ENCODE results near the gene PMPCA. TPM values are rescaled to one million over a fixed set of nuclear protein-coding genes. Genes with fewer than 3 reads are reported as not detected.

Gene PMPCA
- total RNA-seq, 1 donor: 36.7 TPM

GRCh38 chr9:136454026-136454796 lies 43.8 kb downstream of the PMPCA start:
- DNase-seq (ENCODE audit: low read depth): no peak
- no peak overlapping the region for H3K4me3 ChIP-seq (ENCODE audit: low read depth, low read length)
- TF ChIP-seq, protein P1, sequence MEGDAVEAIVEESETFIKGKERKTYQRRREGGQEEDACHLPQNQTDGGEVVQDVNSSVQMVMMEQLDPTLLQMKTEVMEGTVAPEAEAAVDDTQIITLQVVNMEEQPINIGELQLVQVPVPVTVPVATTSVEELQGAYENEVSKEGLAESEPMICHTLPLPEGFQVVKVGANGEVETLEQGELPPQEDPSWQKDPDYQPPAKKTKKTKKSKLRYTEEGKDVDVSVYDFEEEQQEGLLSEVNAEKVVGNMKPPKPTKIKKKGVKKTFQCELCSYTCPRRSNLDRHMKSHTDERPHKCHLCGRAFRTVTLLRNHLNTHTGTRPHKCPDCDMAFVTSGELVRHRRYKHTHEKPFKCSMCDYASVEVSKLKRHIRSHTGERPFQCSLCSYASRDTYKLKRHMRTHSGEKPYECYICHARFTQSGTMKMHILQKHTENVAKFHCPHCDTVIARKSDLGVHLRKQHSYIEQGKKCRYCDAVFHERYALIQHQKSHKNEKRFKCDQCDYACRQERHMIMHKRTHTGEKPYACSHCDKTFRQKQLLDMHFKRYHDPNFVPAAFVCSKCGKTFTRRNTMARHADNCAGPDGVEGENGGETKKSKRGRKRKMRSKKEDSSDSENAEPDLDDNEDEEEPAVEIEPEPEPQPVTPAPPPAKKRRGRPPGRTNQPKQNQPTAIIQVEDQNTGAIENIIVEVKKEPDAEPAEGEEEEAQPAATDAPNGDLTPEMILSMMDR (IDR thresholded peaks at IDR 0.05; ENCODE audit: insufficient read depth, low read length): no peak

DNA sequence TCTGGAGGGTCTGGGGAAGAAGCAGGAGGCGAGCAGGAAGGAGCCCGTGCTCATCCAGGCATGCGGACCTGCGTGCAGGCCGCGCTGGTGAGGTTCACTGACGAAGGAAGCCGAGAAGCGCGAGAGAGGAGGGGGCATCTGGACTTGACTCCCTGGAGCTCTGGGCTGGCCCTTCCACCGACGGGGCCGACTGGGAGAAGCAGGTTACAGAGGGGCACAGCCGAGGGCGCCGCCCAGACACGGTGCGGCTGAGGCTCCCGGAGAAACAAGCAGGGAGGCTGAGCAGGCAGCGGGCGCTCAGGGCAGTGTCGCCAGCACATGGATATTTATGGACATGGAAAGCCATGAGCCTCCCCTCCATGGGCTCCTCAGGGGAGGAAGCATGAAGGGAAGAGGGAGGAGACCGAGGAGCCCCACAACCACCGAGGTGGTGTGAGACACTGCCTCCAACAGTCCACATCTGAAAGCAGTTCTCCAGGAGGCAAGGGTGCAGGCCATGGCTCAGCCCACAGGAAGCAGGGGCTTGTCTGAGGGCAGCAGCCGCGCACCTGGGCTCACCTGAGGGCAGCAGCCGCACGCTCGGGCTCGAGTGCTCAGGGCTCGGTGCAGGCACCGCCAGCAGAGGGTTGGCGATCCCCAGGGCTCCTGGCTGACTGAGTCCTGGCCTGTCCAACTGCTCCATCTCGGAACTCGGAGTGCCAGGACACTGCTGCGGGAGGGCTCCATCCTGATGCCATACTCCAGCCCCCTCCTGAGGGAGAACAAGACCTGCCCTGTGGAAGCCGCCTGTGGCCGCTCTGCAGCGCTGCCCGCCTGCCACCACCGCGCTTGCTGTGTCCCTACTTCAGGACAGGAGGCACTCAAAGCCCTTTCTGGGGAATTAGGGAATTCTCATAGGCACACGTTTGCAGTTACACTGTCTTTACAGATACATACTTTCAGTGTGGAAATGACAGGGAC lies 44.9 kb downstream of the PMPCA start:
- TF ChIP-seq, protein P1 (IDR thresholded peaks at IDR 0.05; ENCODE audit: insufficient read depth, low read length): no peak
- H3K4me3 ChIP-seq (ENCODE audit: low read depth, low read length): no peak overlapping the region
- no peak for DNase-seq (ENCODE audit: low read depth)

DNA sequence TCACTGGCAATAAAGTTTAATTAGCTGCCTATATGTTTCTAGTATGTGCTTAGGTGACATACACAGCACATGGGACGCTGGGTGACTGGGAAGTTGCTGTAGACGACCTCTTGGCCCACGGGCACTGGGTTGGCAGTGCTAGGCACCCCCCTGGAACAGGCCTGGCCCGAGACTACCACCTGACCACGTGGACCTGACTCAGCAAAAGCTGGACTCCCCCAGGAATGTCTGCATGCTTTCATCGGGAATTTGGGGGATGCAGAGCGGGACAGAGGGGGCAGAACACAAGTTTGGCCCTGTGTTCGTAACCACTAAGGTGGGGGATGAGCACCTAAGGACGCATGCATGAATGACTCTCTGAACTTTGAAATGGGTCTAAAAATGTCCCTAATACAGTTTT lies 45.8 kb downstream of the PMPCA start:
- no peak for DNase-seq (ENCODE audit: low read depth)
- TF ChIP-seq, protein P1 (IDR thresholded peaks at IDR 0.05; ENCODE audit: insufficient read depth, low read length): no peak
- H3K4me3 ChIP-seq (ENCODE audit: low read depth, low read length): no peak overlapping the region

- no peak for DNase-seq (ENCODE audit: low read depth)
- H3K4me3 ChIP-seq (ENCODE audit: low read depth, low read length): no peak overlapping the region
- TF ChIP-seq, protein P1 (IDR thresholded peaks at IDR 0.05; ENCODE audit: insufficient read depth, low read length): no peak
These were observed 46.9 kb downstream of the PMPCA start for GRCh38 chr9:136457326-136457725.

- DNase-seq (ENCODE audit: low read depth): no peak
- TF ChIP-seq, protein P1 (IDR thresholded peaks at IDR 0.05; ENCODE audit: insufficient read depth, low read length): no peak
- H3K4me3 ChIP-seq (ENCODE audit: low read depth, low read length): no peak overlapping the region
These were observed 49.0 kb downstream of the PMPCA start for GRCh38 chr9:136459425-136459824.

DNA sequence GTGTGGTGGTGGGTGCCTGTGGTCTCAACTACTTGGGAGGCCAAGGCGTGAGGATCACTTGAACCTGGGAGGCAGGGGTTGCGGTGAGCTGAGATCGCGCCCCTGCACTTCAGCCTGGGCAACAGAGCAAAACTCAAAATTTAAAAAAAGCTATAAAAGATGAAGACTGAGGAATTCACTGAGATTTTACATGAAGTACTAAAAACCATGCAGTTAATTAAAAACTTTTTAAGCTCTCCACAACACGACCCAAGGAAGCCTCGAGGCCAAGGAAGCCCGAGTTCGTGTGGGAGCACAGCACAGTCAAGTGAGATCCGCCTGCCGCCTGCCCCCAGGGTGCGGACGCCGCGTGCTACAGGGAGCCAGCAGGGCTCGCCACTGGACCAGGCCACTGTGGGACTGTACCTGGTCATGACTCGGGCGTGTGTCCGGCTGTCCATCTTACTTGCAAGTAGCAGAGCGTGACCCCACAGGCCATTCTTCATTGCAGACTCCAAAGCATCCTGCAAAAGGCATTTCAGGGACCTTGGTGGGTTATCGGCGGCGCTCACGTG lies 50.4 kb downstream of the PMPCA start:
- H3K4me3 ChIP-seq (ENCODE audit: low read depth, low read length): no peak overlapping the region
- TF ChIP-seq, protein P1 (IDR thresholded peaks at IDR 0.05; ENCODE audit: insufficient read depth, low read length): no peak
- no peak for DNase-seq (ENCODE audit: low read depth)
